ENCODE measurements around the gene KNCN. TPM values are rescaled to one million over a fixed set of nuclear protein-coding genes. Genes with fewer than 3 reads are reported as not detected.
A peak's percentile ranks its signal among the peaks of the same experiment; 100 is the strongest.

Gene KNCN
- total RNA-seq, 4 donors from 2014 or later, result not detected

GRCh38 chr1:46594063-46594462 lies 42.6 kb upstream of the KNCN start:
- no peak for DNase-seq
- H3K36me3 ChIP-seq, result peaks cover 0 to 48% (median 0%) of the 10 kb centered on the region in 3 donors
- TF ChIP-seq POLR2A (IDR thresholded peaks at IDR 0.05) (no peak), CTCF (IDR thresholded peaks at IDR 0.05) (no peak)
- no peaks in the 10 kb centered on the region for H3K9me3 ChIP-seq
- no peak overlapping the region for H3K4me3 ChIP-seq
- H3K27me3 ChIP-seq, result no peaks in the 10 kb centered on the region
- peak overlapping the region in 2 of 4 donors; percentile 32 to 47 for H3K27ac ChIP-seq
- H3K4me1 ChIP-seq, result peaks cover 0 to 8% (median 2%) of the 10 kb centered on the region in 4 donors

DNA sequence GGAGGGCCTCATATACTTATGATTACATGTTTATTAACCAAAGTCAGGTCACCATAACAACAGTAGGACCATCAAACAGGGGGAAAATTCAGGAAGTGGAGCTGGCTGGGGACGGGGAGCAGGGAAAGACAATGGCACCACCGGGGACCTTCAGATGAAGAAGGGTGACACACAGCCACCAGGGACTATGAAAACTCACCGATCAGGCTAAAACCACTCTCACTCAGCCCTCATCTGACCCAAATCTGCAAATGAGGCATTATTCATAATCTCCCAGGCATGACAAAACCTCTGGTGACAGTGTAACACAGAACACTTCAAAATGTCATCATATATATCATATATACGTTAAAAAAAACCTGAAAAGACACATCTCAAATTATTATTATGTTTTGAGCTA lies 41.4 kb upstream of the KNCN start:
- peaks cover 0 to 8% (median 2%) of the 10 kb centered on the region in 4 donors for H3K4me1 ChIP-seq
- no peak overlapping the region for H3K27ac ChIP-seq
- no peak for TF ChIP-seq CTCF (IDR thresholded peaks at IDR 0.05)
- TF ChIP-seq POLR2A (IDR thresholded peaks at IDR 0.05), result no peak
- H3K9me3 ChIP-seq, result no peaks in the 10 kb centered on the region
- H3K4me3 ChIP-seq, result no peak overlapping the region
- peaks cover 0 to 52% (median 0%) of the 10 kb centered on the region in 3 donors for H3K36me3 ChIP-seq
- DNase-seq, result no peak
- H3K27me3 ChIP-seq, result no peaks in the 10 kb centered on the region

GRCh38 chr1:46589529-46589928 lies 38.1 kb upstream of the KNCN start:
- Histone ChIP-seq H3K4me3 (no peak overlapping the region), H3K4me1 (no peaks in the 10 kb centered on the region), H3K27me3 (no peaks in the 10 kb centered on the region), H3K9me3 (no peaks in the 10 kb centered on the region), H3K36me3 (peaks cover 0 to 64% (median 0%) of the 10 kb centered on the region in 3 donors), H3K27ac (no peak overlapping the region)
- TF ChIP-seq POLR2A (IDR thresholded peaks at IDR 0.05) (no peak), CTCF (IDR thresholded peaks at IDR 0.05) (no peak)
- DNase-seq, result no peak

DNA sequence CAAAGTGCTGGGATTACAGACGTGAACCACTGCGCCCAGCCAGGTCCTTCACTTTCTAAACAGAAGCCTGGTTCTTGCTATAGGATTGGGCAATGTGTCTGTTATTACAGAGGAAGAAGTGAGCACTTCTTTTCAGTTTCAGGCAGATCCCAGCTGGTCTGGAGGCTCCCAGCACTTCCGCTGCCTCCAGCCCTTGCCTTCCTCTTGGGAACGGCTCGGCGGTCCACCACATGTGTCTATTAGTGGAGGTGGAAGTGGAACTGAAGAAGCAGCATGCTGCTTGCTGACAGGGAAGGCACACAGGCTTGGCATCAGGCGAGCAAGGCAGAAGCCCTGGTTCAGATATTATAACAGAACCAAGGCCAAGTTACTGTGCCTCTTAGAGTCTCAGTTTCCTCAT lies 35.6 kb upstream of the KNCN start:
- no peak overlapping the region for H3K4me3 ChIP-seq
- TF ChIP-seq CTCF (IDR thresholded peaks at IDR 0.05), result no peak
- TF ChIP-seq POLR2A (IDR thresholded peaks at IDR 0.05), result no peak
- no peak for DNase-seq
- H3K27ac ChIP-seq, result no peak overlapping the region
- no peaks in the 10 kb centered on the region for H3K27me3 ChIP-seq
- peaks cover 0 to 66% (median 0%) of the 10 kb centered on the region in 3 donors for H3K36me3 ChIP-seq
- H3K4me1 ChIP-seq, result peaks cover 0 to 13% (median 0%) of the 10 kb centered on the region in 4 donors
- no peaks in the 10 kb centered on the region for H3K9me3 ChIP-seq

- no peak for DNase-seq
- H3K9me3 ChIP-seq, result no peaks in the 10 kb centered on the region
- no peak overlapping the region for H3K27ac ChIP-seq
- no peak for TF ChIP-seq CTCF (IDR thresholded peaks at IDR 0.05)
- H3K36me3 ChIP-seq, result peaks cover 0 to 62% (median 0%) of the 10 kb centered on the region in 3 donors
- H3K27me3 ChIP-seq, result no peaks in the 10 kb centered on the region
- peaks cover 0 to 13% (median 0%) of the 10 kb centered on the region in 4 donors for H3K4me1 ChIP-seq
- H3K4me3 ChIP-seq, result no peak overlapping the region
Observed at GRCh38 chr1:46585312-46585938, 34.0 kb upstream of the KNCN start.
